NCI-H2196 (cell line): ENCODE data around the gene PDX1.

Source experiments
- DNase-seq: peaks from one replicate; lab custom pipeline; 2025; ENCODE audit not compliant: unreplicated experiment; lab: John Stamatoyannopoulos, UW

Gene PDX1

DNA sequence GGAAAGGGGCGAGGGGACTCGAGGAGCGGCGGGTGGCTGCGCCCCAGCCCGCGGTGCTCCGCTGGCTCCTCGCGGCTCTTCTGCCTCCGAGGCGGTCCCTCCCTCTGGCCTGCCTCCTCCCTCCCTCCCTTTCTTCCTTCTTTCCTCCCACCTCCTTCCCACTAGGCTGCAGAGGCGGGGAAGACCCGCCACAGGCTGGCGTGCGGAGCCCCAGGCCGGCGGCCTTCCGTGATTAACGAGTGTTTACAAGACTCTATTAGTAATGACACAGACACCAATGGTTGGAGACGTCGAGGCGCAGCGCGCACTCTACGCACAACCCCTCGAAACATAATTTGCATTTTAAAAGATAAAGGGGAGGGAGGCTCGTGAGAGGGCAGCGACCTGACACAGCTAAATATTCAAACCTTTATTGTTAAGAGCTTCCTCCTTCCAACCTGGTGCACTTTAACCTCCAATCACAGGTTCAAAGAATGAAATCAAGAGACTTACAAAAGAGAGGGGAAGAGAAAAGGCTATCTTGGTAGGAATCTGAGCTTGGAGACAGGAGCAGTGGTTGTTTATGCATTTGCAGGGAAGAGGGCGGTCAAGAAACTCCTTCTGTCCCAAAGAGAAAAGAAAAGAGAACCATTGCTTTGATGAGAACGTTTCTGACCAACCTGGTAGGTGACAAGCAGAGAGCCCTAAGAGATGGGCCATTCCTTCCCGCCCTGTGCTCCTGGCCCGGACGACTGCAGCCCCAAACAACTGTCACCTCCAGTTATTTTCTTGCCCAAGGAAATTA lies 49.5 kb downstream of the PDX1 start, which contains the start of gene CDX2:
CDX2 (minus strand) TSS at position 234 of the 784 bp plus-strand sequence. CDS start 309 bp downstream, outside the sequence.
- peak; percentile 45 for DNase-seq

- DNase-seq: no peak
These were observed 50.0 kb downstream of the PDX1 start for GRCh38 chr13:27969866-27970229.

GRCh38 chr13:27970382-27971235 lies 50.8 kb downstream of the PDX1 start:
- DNase-seq: no peak

DNA sequence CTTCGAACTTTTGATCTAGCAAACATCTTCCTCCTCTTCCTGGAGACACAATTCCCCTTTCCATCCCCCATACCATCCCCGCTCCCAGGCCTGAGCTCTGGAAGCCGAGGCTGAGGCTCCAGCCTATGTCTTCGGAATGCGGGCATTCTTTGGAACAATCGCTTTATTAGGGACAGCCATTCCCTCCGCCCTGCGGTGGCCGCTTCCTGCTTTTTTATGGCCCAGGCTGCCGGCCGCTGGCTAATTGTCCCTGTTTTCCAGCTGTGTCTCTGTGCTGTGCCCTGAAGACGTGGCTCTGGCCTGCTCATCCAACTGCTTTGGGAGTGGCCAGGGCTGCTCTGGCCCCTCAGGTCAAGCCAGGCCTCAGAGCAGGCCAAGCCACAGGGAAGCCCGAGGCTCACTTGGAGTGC lies 51.4 kb downstream of the PDX1 start:
- DNase-seq: no peak

GRCh38 chr13:27971776-27972477 lies 52.1 kb downstream of the PDX1 start:
- no peak for DNase-seq

GRCh38 chr13:27972478-27972820 lies 52.6 kb downstream of the PDX1 start:
- DNase-seq: no peak

DNA sequence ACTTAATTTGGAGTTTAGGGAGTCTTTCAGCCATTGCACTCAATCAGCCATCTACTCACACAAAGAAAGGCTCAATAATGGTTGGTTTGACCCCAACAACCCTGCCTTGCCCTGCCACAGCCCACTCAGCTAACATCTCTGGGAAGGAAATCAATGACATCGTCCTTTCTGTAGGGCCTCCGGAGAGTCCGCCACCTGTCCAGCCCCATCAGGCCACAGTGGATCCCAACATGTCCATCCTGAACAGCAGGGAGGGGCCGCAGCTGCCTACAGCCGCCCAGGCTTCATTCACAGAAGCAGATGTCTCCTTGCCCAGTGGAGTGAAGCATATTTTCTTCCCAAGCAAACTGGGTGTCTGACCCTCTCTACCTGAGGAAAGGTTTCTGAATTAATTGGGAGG lies 53.5 kb downstream of the PDX1 start:
- no peak for DNase-seq

- no peak for DNase-seq
These were observed 54.3 kb downstream of the PDX1 start for GRCh38 chr13:27973961-27974662.
